Trophoblast cell (in vitro differentiated cells and primary cell): Measurements from ENCODE around the gene QRFPR.
"Not testable (repeated sequence)": the region's sequence is repeated elsewhere in the genome, so short reads cannot be mapped to it uniquely, and the experiment has no call there.

Source experiments
- DNase-seq, 2 donors: peaks; one replicate each; pipeline ENCODE4 v3.0.0-alpha.2; 2016
- H2AFZ ChIP-seq: 2 replicates; pipeline ENCODE4 v1.6.1; 2013; ENCODE audit warnings: low read length, moderate library complexity, mild to moderate bottlenecking; ENCODE audit not compliant: insufficient read depth, poor library complexity
- H2AK5ac ChIP-seq: 2 replicates; pipeline ENCODE4 v1.6.1; 2013; ENCODE audit warnings: mild to moderate bottlenecking, low read length
- H2BK120ac ChIP-seq: 2 replicates; pipeline ENCODE4 v1.6.1; 2013; ENCODE audit warnings: low read length, mild to moderate bottlenecking, moderate library complexity; ENCODE audit not compliant: insufficient read depth, poor library complexity
- H2BK12ac ChIP-seq: 2 replicates; pipeline ENCODE4 v1.6.1; 2013; ENCODE audit warnings: mild to moderate bottlenecking, low read length, moderate library complexity
- H2BK5ac ChIP-seq: 2 replicates; pipeline ENCODE4 v1.6.1; 2013; ENCODE audit warnings: low read length, low read depth, moderate library complexity, mild to moderate bottlenecking; ENCODE audit not compliant: poor library complexity
- H3K14ac ChIP-seq: 2 replicates; pipeline ENCODE4 v1.6.1; 2013; ENCODE audit warnings: mild to moderate bottlenecking, low read length
- H3K18ac ChIP-seq: 2 replicates; pipeline ENCODE4 v1.6.1; 2013; ENCODE audit warnings: mild to moderate bottlenecking, low read length
- H3K23ac ChIP-seq: 2 replicates; pipeline ENCODE4 v1.6.1; 2013; ENCODE audit warnings: low read length
- H3K27ac ChIP-seq: 2 replicates; pipeline ENCODE4 v1.5.1; 2013; ENCODE audit warnings: low read depth, mild to moderate bottlenecking, inconsistent platforms, low read length, moderate library complexity
- H3K27me3 ChIP-seq: 2 replicates; pipeline ENCODE4 v1.6.1; 2013; ENCODE audit warnings: inconsistent platforms, mild to moderate bottlenecking, low read length, moderate library complexity; ENCODE audit not compliant: insufficient read depth
- H3K36me3 ChIP-seq, 2 experiments: 1 replicate in 1 of 2; 2 replicates in 1 of 2; pipeline ENCODE4 v1.6.1; 2013; ENCODE audit warnings: low read length in 2 of 2, mild to moderate bottlenecking in 2 of 2, moderate library complexity in 1 of 2; ENCODE audit not compliant: insufficient read depth in 2 of 2, control insufficient read depth in 1 of 2
- H3K4ac ChIP-seq: 2 replicates; pipeline ENCODE4 v1.6.1; 2013; ENCODE audit warnings: low read depth, mild to moderate bottlenecking, low read length, moderate library complexity
- H3K4me1 ChIP-seq, 2 experiments: 1 replicate in 1 of 2; 2 replicates in 1 of 2; pipeline ENCODE4 v1.6.1; 2013; ENCODE audit warnings: low read length in 2 of 2, mild to moderate bottlenecking in 2 of 2, moderate library complexity in 1 of 2; ENCODE audit not compliant: insufficient read depth in 2 of 2, control insufficient read depth in 1 of 2
- H3K4me2 ChIP-seq: 2 replicates; pipeline ENCODE4 v1.6.1; 2013; ENCODE audit warnings: inconsistent platforms, mild to moderate bottlenecking, low read length, moderate library complexity
- H3K4me3 ChIP-seq: 2 replicates; pipeline ENCODE4 v1.5.1; 2013; ENCODE audit warnings: mild to moderate bottlenecking, low read depth, low read length, inconsistent platforms
- H3K79me1 ChIP-seq: one replicate; pipeline ENCODE4 v1.6.1; 2013; ENCODE audit warnings: low read length
- H3K79me2 ChIP-seq: 2 replicates; pipeline ENCODE4 v1.6.1; 2013; ENCODE audit warnings: low read length, mild to moderate bottlenecking; ENCODE audit not compliant: control insufficient read depth, insufficient read depth, poor library complexity
- H3K9ac ChIP-seq: 2 replicates; pipeline ENCODE4 v1.6.1; 2013; ENCODE audit warnings: mild to moderate bottlenecking, low read length
- H3K9me3 ChIP-seq: 2 replicates; pipeline ENCODE4 v1.6.1; 2013; ENCODE audit warnings: low read depth, mild to moderate bottlenecking, control low read depth, inconsistent platforms, low read length; ENCODE audit not compliant: insufficient read depth
- H4K12ac ChIP-seq: 2 replicates; pipeline ENCODE4 v1.6.1; 2013; ENCODE audit warnings: low read depth, mild to moderate bottlenecking, low read length, moderate library complexity
- H4K8ac ChIP-seq: 2 replicates; pipeline ENCODE4 v1.6.1; 2013; ENCODE audit warnings: low read depth, mild to moderate bottlenecking, low read length, moderate library complexity
- H4K91ac ChIP-seq: one replicate; pipeline ENCODE4 v1.6.1; 2013; ENCODE audit warnings: low read depth, mild to moderate bottlenecking, low read length, moderate library complexity
- WGBS: extraction: QIAGEN DNeasy Blood & Tissue Kit; methylation state at CpG from one replicate; pipeline ENCODE4 v1.1.7; 2013; ENCODE audit warnings: missing lambda C conversion rate; ENCODE audit not compliant: insufficient read length, insufficient coverage; ENCODE audit errors: extremely low coverage; 5-methylcytosine and 5-hydroxymethylcytosine counted together

QRFPR gene

GRCh38 chr4:121324331-121324730 is 56.5 kb downstream of the QRFPR start:
- no peak overlapping the region for H3K14ac ChIP-seq
- H3K27ac ChIP-seq, result no peak overlapping the region
- no peak overlapping the region for H3K23ac ChIP-seq
- H3K9ac ChIP-seq, result no peak overlapping the region
- H2AFZ ChIP-seq, result no peak overlapping the region
- H2AK5ac ChIP-seq, result no peak overlapping the region
- no peak overlapping the region for H4K8ac ChIP-seq
- no peak overlapping the region for H3K4me3 ChIP-seq
- no peak overlapping the region for H3K18ac ChIP-seq
- no peaks in the 10 kb centered on the region for H3K9me3 ChIP-seq
- no peaks in the 10 kb centered on the region for H3K4me1 ChIP-seq
- no peaks in the 10 kb centered on the region for H3K79me1 ChIP-seq
- no peaks in the 10 kb centered on the region for H3K79me2 ChIP-seq
- H2BK120ac ChIP-seq, result no peak overlapping the region
- H3K4ac ChIP-seq, result no peak overlapping the region
- H4K91ac ChIP-seq, result no peak overlapping the region
- no peak for DNase-seq
- no peak overlapping the region for H2BK12ac ChIP-seq
- no peaks in the 10 kb centered on the region for H3K27me3 ChIP-seq
- no peaks in the 10 kb centered on the region for H3K36me3 ChIP-seq
- no peak overlapping the region for H2BK5ac ChIP-seq
- no peak overlapping the region for H4K12ac ChIP-seq
- no peak overlapping the region for H3K4me2 ChIP-seq
- WGBS, result no CpG with 5 or more reads among the region's 3 CpGs

GRCh38 chr4:121321466-121321865 is 59.4 kb downstream of the QRFPR start:
- H4K8ac ChIP-seq, result no peak overlapping the region
- no peak overlapping the region for H2BK5ac ChIP-seq
- H3K4me2 ChIP-seq, result no peak overlapping the region
- H3K4me3 ChIP-seq, result no peak overlapping the region
- no peak overlapping the region for H3K9ac ChIP-seq
- no peak overlapping the region for H2BK12ac ChIP-seq
- H4K12ac ChIP-seq, result no peak overlapping the region
- WGBS, result no CpG with 5 or more reads among the region's 3 CpGs
- H3K4ac ChIP-seq, result no peak overlapping the region
- no peak overlapping the region for H4K91ac ChIP-seq
- DNase-seq, result no peak
- H3K9me3 ChIP-seq, result no peaks in the 10 kb centered on the region
- H3K79me1 ChIP-seq, result no peaks in the 10 kb centered on the region
- H2BK120ac ChIP-seq, result no peak overlapping the region
- H3K27me3 ChIP-seq, result no peaks in the 10 kb centered on the region
- H3K14ac ChIP-seq, result no peak overlapping the region
- no peak overlapping the region for H3K27ac ChIP-seq
- no peaks in the 10 kb centered on the region for H3K79me2 ChIP-seq
- no peaks in the 10 kb centered on the region for H3K36me3 ChIP-seq
- no peak overlapping the region for H3K18ac ChIP-seq
- no peaks in the 10 kb centered on the region for H3K4me1 ChIP-seq
- no peak overlapping the region for H3K23ac ChIP-seq
- H2AFZ ChIP-seq, result no peak overlapping the region
- no peak overlapping the region for H2AK5ac ChIP-seq

- no peaks in the 10 kb centered on the region for H3K9me3 ChIP-seq
- no peaks in the 10 kb centered on the region for H3K79me1 ChIP-seq
- no peak overlapping the region for H3K18ac ChIP-seq
- H3K27me3 ChIP-seq, result no peaks in the 10 kb centered on the region
- no peak overlapping the region for H2AK5ac ChIP-seq
- H3K27ac ChIP-seq, result no peak overlapping the region
- no peak overlapping the region for H3K4me3 ChIP-seq
- no peak overlapping the region for H4K8ac ChIP-seq
- H3K4me1 ChIP-seq, result no peaks in the 10 kb centered on the region
- DNase-seq, result no peak
- no CpG with 5 or more reads among the region's 2 CpGs for WGBS
- no peak overlapping the region for H2BK12ac ChIP-seq
- no peak overlapping the region for H4K91ac ChIP-seq
- H3K9ac ChIP-seq, result no peak overlapping the region
- no peak overlapping the region for H2BK5ac ChIP-seq
- no peaks in the 10 kb centered on the region for H3K79me2 ChIP-seq
- no peak overlapping the region for H2BK120ac ChIP-seq
- H2AFZ ChIP-seq, result no peak overlapping the region
- no peak overlapping the region for H3K4me2 ChIP-seq
- no peaks in the 10 kb centered on the region for H3K36me3 ChIP-seq
- no peak overlapping the region for H3K14ac ChIP-seq
- H3K4ac ChIP-seq, result no peak overlapping the region
- H3K23ac ChIP-seq, result no peak overlapping the region
- H4K12ac ChIP-seq, result no peak overlapping the region
These were observed 64.7 kb downstream of the QRFPR start for GRCh38 chr4:121316091-121316490.

DNA sequence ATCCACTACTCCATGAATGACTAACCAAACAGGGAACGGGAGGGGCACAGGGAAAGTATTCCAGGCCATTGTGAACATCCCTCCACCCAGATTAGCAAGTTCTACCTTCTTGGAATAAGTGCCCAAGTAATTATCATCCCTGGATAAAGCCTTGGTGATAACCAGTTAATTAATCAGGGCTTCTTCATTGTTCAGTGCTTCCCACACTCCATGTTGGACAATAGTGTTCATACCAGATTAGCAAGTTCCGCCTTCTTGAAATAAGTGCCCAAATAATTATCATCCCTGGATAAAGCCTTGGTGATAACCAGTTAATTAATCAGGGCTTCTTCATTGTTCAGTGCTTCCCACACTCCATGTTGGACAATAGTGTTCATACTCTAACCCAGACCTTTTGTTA is 67.4 kb downstream of the QRFPR start:
- not testable (repeated sequence) for H3K27ac ChIP-seq, H3K9ac ChIP-seq, H3K36me3 ChIP-seq, H4K8ac ChIP-seq, H2AFZ ChIP-seq, DNase-seq, H3K79me1 ChIP-seq, H3K4me1 ChIP-seq, H3K23ac ChIP-seq, H3K18ac ChIP-seq, H3K14ac ChIP-seq, H4K91ac ChIP-seq, H2BK120ac ChIP-seq, H3K4me2 ChIP-seq, H2AK5ac ChIP-seq, H3K27me3 ChIP-seq, H2BK12ac ChIP-seq, H4K12ac ChIP-seq, H3K79me2 ChIP-seq, H3K4me3 ChIP-seq, H2BK5ac ChIP-seq, H3K4ac ChIP-seq, H3K9me3 ChIP-seq
- WGBS, result no CpG with 5 or more reads among the region's 2 CpGs
